Measurements from ENCODE around the gene CSF3R.
"Not testable (repeated sequence)": the region's sequence is repeated elsewhere in the genome, so short reads cannot be mapped to it uniquely, and the experiment has no call there.

CSF3R gene

GRCh38 chr1:36513676-36514473 is 31.2 kb upstream of the CSF3R start:
- no peak for DNase-seq (ENCODE audit: low read depth)

- no peak for DNase-seq (ENCODE audit: low read depth)
Measured at GRCh38 chr1:36512842-36513241, 30.1 kb upstream of the CSF3R start.

- no peak for DNase-seq (ENCODE audit: low read depth)
Measured at GRCh38 chr1:36511804-36512798, 29.4 kb upstream of the CSF3R start.

- DNase-seq (ENCODE audit: low read depth): not testable (repeated sequence)
Measured at GRCh38 chr1:36511220-36511619, 28.5 kb upstream of the CSF3R start.

- DNase-seq (ENCODE audit: low read depth): no peak
Measured at GRCh38 chr1:36510418-36510817, 27.7 kb upstream of the CSF3R start.

GRCh38 chr1:36508257-36508656 is 25.5 kb upstream of the CSF3R start:
- DNase-seq (ENCODE audit: low read depth): no peak

- no peak for DNase-seq (ENCODE audit: low read depth)
Measured at GRCh38 chr1:36506276-36506920, 23.7 kb upstream of the CSF3R start.

GRCh38 chr1:36503733-36504132 is 21.0 kb upstream of the CSF3R start:
- no peak for DNase-seq (ENCODE audit: low read depth)

GRCh38 chr1:36503159-36503558 is 20.4 kb upstream of the CSF3R start:
- no peak for DNase-seq (ENCODE audit: low read depth)

GRCh38 chr1:36502616-36503015 is 19.9 kb upstream of the CSF3R start:
- no peak for DNase-seq (ENCODE audit: low read depth)

GRCh38 chr1:36501911-36502310 is 19.2 kb upstream of the CSF3R start:
- DNase-seq (ENCODE audit: low read depth): not testable (repeated sequence)

GRCh38 chr1:36497207-36497606 is 14.5 kb upstream of the CSF3R start:
- no peak for DNase-seq (ENCODE audit: low read depth)

GRCh38 chr1:36494971-36495370 is 12.3 kb upstream of the CSF3R start:
- no peak for DNase-seq (ENCODE audit: low read depth)

GRCh38 chr1:36493524-36493923 is 10.8 kb upstream of the CSF3R start:
- DNase-seq (ENCODE audit: low read depth): no peak

GRCh38 chr1:36492491-36492890 is 9.8 kb upstream of the CSF3R start:
- no peak for DNase-seq (ENCODE audit: low read depth)

- DNase-seq (ENCODE audit: low read depth): not testable (repeated sequence)
Measured at GRCh38 chr1:36489258-36490051, 6.7 kb upstream of the CSF3R start.

- DNase-seq (ENCODE audit: low read depth): no peak
Measured at GRCh38 chr1:36487906-36488305, 5.2 kb upstream of the CSF3R start.

GRCh38 chr1:36487336-36487725 is 4.6 kb upstream of the CSF3R start:
- DNase-seq (ENCODE audit: low read depth): not testable (repeated sequence)

GRCh38 chr1:36486439-36487335 is 4.0 kb upstream of the CSF3R start:
- no peak for DNase-seq (ENCODE audit: low read depth)

GRCh38 chr1:36486093-36486438 is 3.4 kb upstream of the CSF3R start:
- DNase-seq (ENCODE audit: low read depth): no peak

GRCh38 chr1:36484099-36484498 is 1.4 kb upstream of the CSF3R start:
- no peak for DNase-seq (ENCODE audit: low read depth)

Data from stimulated activated CD8-positive, alpha-beta memory T cell treated with anti-CD3 and anti-CD28 coated beads, Interleukin-12 subunit alpha, Interleukin-12 subunit beta, amount 100 ng/mL, for 1 hour (primary cell).